H9 (cell line): ENCODE data around the gene ASS1. TPM values are rescaled to one million over a fixed set of nuclear protein-coding genes. Genes with fewer than 3 reads are reported as not detected.

ENCODE experiments used
- DNase-seq: peaks from one replicate; pipeline ENCODE4 v3.0.0-alpha.2; 2017
- H2AFZ ChIP-seq: one replicate; pipeline ENCODE4 v1.6.1; 2013; ENCODE audit warnings: mild to moderate bottlenecking, low read length, control low read depth, moderate library complexity
- H2AK5ac ChIP-seq: 2 replicates; pipeline ENCODE4 v1.6.1; 2013; ENCODE audit warnings: low read length, control low read depth, mixed read lengths; ENCODE audit not compliant: insufficient read length
- H2BK120ac ChIP-seq: one replicate; pipeline ENCODE4 v1.6.1; 2013; ENCODE audit warnings: low read depth, mild to moderate bottlenecking, low read length, control low read depth, inconsistent platforms; ENCODE audit not compliant: poor library complexity, severe bottlenecking
- H2BK12ac ChIP-seq: 2 replicates; pipeline ENCODE4 v1.6.1; 2013; ENCODE audit warnings: low read length, control low read depth, mixed read lengths, low read depth; ENCODE audit not compliant: insufficient read length
- H2BK15ac ChIP-seq: 2 replicates; pipeline ENCODE4 v1.6.1; 2013; ENCODE audit warnings: low read depth, low read length, control low read depth
- H2BK20ac ChIP-seq: one replicate; pipeline ENCODE4 v1.6.1; 2013; ENCODE audit warnings: low read depth, mild to moderate bottlenecking, low read length, control low read depth, inconsistent platforms; ENCODE audit not compliant: poor library complexity, severe bottlenecking
- H2BK5ac ChIP-seq: 2 replicates; pipeline ENCODE4 v1.6.1; 2013; ENCODE audit warnings: low read length, control low read depth, mixed read lengths; ENCODE audit not compliant: insufficient read length
- H3K14ac ChIP-seq: 2 replicates; pipeline ENCODE4 v1.6.1; 2013; ENCODE audit warnings: low read length, control low read depth; ENCODE audit not compliant: insufficient read depth
- H3K18ac ChIP-seq: 2 replicates; pipeline ENCODE4 v1.6.1; 2013; ENCODE audit warnings: low read depth, mild to moderate bottlenecking, mixed read lengths, low read length, control low read depth; ENCODE audit not compliant: insufficient read length
- H3K23ac ChIP-seq: 2 replicates; pipeline ENCODE4 v1.6.1; 2013; ENCODE audit warnings: low read length, control low read depth, mixed read lengths, low read depth; ENCODE audit not compliant: insufficient read length
- H3K23me2 ChIP-seq: 2 replicates; pipeline ENCODE4 v1.6.1; 2013; ENCODE audit warnings: low read depth, mild to moderate bottlenecking, mixed read lengths, low read length, control low read depth; ENCODE audit not compliant: insufficient read length, poor library complexity, severe bottlenecking
- H3K27ac ChIP-seq: 2 replicates; pipeline ENCODE4 v1.5.1; 2013; ENCODE audit warnings: low read length, control low read depth, mixed read lengths, low read depth; ENCODE audit not compliant: insufficient read length
- H3K27me3 ChIP-seq: 2 replicates; pipeline ENCODE4 v1.6.1; 2013; ENCODE audit warnings: low read length, control low read depth, inconsistent platforms; ENCODE audit not compliant: insufficient read depth
- H3K4ac ChIP-seq: 2 replicates; pipeline ENCODE4 v1.6.1; 2013; ENCODE audit warnings: low read depth, mild to moderate bottlenecking, control low read depth, inconsistent platforms, low read length, moderate library complexity
- H3K4me1 ChIP-seq: 2 replicates; pipeline ENCODE4 v1.6.1; 2013; ENCODE audit warnings: low read length, control low read depth, inconsistent platforms; ENCODE audit not compliant: insufficient read depth
- H3K4me2 ChIP-seq: 2 replicates; pipeline ENCODE4 v1.6.1; 2013; ENCODE audit warnings: low read length, control low read depth, mixed read lengths; ENCODE audit not compliant: insufficient read length, insufficient read depth
- H3K56ac ChIP-seq: 2 replicates; pipeline ENCODE4 v1.6.1; 2013; ENCODE audit warnings: low read depth, mild to moderate bottlenecking, mixed read lengths, low read length, control low read depth; ENCODE audit not compliant: insufficient read length
- H3K79me1 ChIP-seq: 2 replicates; pipeline ENCODE4 v1.6.1; 2013; ENCODE audit warnings: low read depth, mild to moderate bottlenecking, moderate library complexity, low read length, control low read depth, inconsistent platforms; ENCODE audit not compliant: insufficient read depth, poor library complexity, severe bottlenecking
- H3K79me2 ChIP-seq: 2 replicates; pipeline ENCODE4 v1.6.1; 2013; ENCODE audit warnings: low read length, control low read depth, inconsistent platforms; ENCODE audit not compliant: insufficient read depth
- H3K9ac ChIP-seq: 2 replicates; pipeline ENCODE4 v1.6.1; 2013; ENCODE audit warnings: low read length, control low read depth, mixed read lengths; ENCODE audit not compliant: insufficient read length; ENCODE audit errors: extremely low read depth
- H3K9me3 ChIP-seq: one replicate; pipeline ENCODE4 v1.6.1; 2013; ENCODE audit warnings: low read depth, low read length, inconsistent platforms; ENCODE audit not compliant: control insufficient read depth
- H3T11ph ChIP-seq: one replicate; pipeline ENCODE4 v1.6.1; 2013; ENCODE audit warnings: mild to moderate bottlenecking, low read length, control low read depth, inconsistent platforms
- H4K20me1 ChIP-seq: one replicate; pipeline ENCODE4 v1.6.1; 2013; ENCODE audit not compliant: control insufficient read depth, insufficient read length, insufficient read depth
- H4K5ac ChIP-seq: 2 replicates; pipeline ENCODE4 v1.6.1; 2013; ENCODE audit warnings: low read depth, mild to moderate bottlenecking, mixed read lengths, low read length, control low read depth; ENCODE audit not compliant: insufficient read length
- H4K8ac ChIP-seq: replicated peaks from 2 replicates; pipeline ENCODE4 v1.6.1; 2013; ENCODE audit warnings: low read length, control low read depth, mixed read lengths, low read depth; ENCODE audit not compliant: insufficient read length
- H4K91ac ChIP-seq: 2 replicates; pipeline ENCODE4 v1.6.1; 2013; ENCODE audit warnings: low read depth, mild to moderate bottlenecking, moderate library complexity, mixed read lengths, low read length, control low read depth; ENCODE audit not compliant: insufficient read length
- H3K27ac Mint-ChIP-seq, 3 experiments: 2 replicates in 2 of 3; 3 replicates in 1 of 3; pipeline ENCODE4 v1.8.0; 2020 to 2021; ENCODE audit warnings: mixed read lengths in 3 of 3, mild to moderate bottlenecking in 1 of 3, moderate library complexity in 1 of 3
- H3K27me3 Mint-ChIP-seq: 2 replicates; pipeline ENCODE4 v1.8.0; 2021; ENCODE audit warnings: low read depth, mild to moderate bottlenecking, moderate library complexity, mixed read lengths
- H3K36me3 Mint-ChIP-seq, 3 experiments: 2 replicates in 2 of 3; 3 replicates in 1 of 3; pipeline ENCODE4 v1.8.0; 2020 to 2021; ENCODE audit warnings: low read depth in 3 of 3, mixed read lengths in 3 of 3; ENCODE audit not compliant: insufficient read depth in 1 of 3
- H3K4me1 Mint-ChIP-seq, 2 experiments: 2 replicates each; pipeline ENCODE4 v1.8.0; 2020; ENCODE audit warnings: mixed read lengths in 2 of 2
- H3K4me3 Mint-ChIP-seq, 2 experiments: 2 replicates in 1 of 2; 3 replicates in 1 of 2; pipeline ENCODE4 v1.8.0; 2020 to 2021; ENCODE audit warnings: mild to moderate bottlenecking in 2 of 2, mixed read lengths in 2 of 2, moderate library complexity in 1 of 2
- H3K9me3 Mint-ChIP-seq, 2 experiments: 2 replicates in 1 of 2; 3 replicates in 1 of 2; pipeline ENCODE4 v1.8.0; 2020; ENCODE audit warnings: mild to moderate bottlenecking in 2 of 2, mixed read lengths in 2 of 2, moderate library complexity in 1 of 2
- WGBS: extraction: QIAGEN DNeasy Blood & Tissue Kit; methylation state at CpG from one replicate; pipeline ENCODE4 v1.1.7; 2013; ENCODE audit warnings: missing lambda C conversion rate, low lambda C conversion rate, mixed read lengths; ENCODE audit not compliant: insufficient read length; ENCODE audit errors: extremely low coverage; 5-methylcytosine and 5-hydroxymethylcytosine counted together
- total RNA-seq: library from RNA; stranded (reverse); gene quantifications from 2 replicates; pipeline ENCODE4 v1.2.1, GENCODE V29; 2021
- TF ChIP-seq, protein P1 (sequence below): fragments of 200-600 bp; sonication (generic); conservative IDR thresholded peaks from 3 replicates; pipeline ENCODE4 v1.8.0; 2021; ENCODE audit warnings: antibody characterized with exemption, mild to moderate bottlenecking

The ASS1 gene
- total RNA-seq, 1 experiment from 2014 or later: 118 TPM

DNA sequence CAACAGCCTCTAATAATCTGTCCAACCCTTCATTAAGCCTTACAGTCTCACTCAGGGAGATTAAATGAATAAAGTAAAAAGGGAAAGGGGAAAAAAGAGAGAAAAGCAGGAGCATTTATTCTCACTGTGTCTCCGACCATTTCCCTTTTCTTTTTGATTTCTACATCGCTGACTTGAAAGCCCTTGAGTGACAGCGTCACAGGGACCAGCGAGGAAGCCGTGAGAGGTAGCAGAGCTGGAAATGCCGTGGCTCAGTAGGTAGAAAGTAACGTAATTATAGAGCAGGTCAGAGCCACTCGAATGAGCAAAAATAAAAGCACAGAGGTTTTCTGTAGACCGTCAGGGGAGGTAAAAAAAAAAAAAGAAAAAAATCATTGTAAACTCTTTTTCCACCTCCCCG is 52.4 kb downstream of the ASS1 start:
- H3K4ac ChIP-seq: no peak overlapping the region
- H3K14ac ChIP-seq: no peak overlapping the region
- H4K8ac ChIP-seq: no peak overlapping the region
- H3K56ac ChIP-seq: no peak overlapping the region
- H3K79me2 ChIP-seq: no peaks in the 10 kb centered on the region
- no peak overlapping the region; a peak in 2 of 7 replicates for H3K27ac Mint-ChIP-seq
- no CpG with 5 or more reads among the region's 10 CpGs for WGBS
- no peak overlapping the region for H3K18ac ChIP-seq
- H2BK15ac ChIP-seq: no peak overlapping the region
- peaks cover 9 to 17% of the 10 kb centered on the region in 2 experiments for H3K4me1 Mint-ChIP-seq
- H3K9me3 ChIP-seq: peaks cover 6% of the 10 kb centered on the region
- no peak overlapping the region for H2BK20ac ChIP-seq
- DNase-seq: no peak
- H3K9me3 Mint-ChIP-seq: peaks cover 5 to 6% of the 10 kb centered on the region in 2 experiments; a peak in 4 of 5 replicates
- peaks cover 22 to 72% (median 49%) of the 10 kb centered on the region in 3 experiments for H3K36me3 Mint-ChIP-seq
- no peaks in the 10 kb centered on the region for H3K23me2 ChIP-seq
- no peak overlapping the region for H3K23ac ChIP-seq
- TF ChIP-seq, protein P1, sequence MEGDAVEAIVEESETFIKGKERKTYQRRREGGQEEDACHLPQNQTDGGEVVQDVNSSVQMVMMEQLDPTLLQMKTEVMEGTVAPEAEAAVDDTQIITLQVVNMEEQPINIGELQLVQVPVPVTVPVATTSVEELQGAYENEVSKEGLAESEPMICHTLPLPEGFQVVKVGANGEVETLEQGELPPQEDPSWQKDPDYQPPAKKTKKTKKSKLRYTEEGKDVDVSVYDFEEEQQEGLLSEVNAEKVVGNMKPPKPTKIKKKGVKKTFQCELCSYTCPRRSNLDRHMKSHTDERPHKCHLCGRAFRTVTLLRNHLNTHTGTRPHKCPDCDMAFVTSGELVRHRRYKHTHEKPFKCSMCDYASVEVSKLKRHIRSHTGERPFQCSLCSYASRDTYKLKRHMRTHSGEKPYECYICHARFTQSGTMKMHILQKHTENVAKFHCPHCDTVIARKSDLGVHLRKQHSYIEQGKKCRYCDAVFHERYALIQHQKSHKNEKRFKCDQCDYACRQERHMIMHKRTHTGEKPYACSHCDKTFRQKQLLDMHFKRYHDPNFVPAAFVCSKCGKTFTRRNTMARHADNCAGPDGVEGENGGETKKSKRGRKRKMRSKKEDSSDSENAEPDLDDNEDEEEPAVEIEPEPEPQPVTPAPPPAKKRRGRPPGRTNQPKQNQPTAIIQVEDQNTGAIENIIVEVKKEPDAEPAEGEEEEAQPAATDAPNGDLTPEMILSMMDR: no peak
- no peak overlapping the region for H3K9ac ChIP-seq
- no peak overlapping the region for H2AK5ac ChIP-seq
- H4K91ac ChIP-seq: no peak overlapping the region
- H3K27me3 Mint-ChIP-seq: peaks cover 2% of the 10 kb centered on the region; the same call in 1 of the 2 replicates
- no peak overlapping the region for H3K4me2 ChIP-seq
- no peak overlapping the region for H2BK120ac ChIP-seq
- H2AFZ ChIP-seq: no peak overlapping the region
- H3K27me3 ChIP-seq: no peaks in the 10 kb centered on the region
- peaks cover 3% of the 10 kb centered on the region for H4K20me1 ChIP-seq
- no peak overlapping the region for H3K4me3 Mint-ChIP-seq
- H3K27ac ChIP-seq: no peak overlapping the region
- H2BK12ac ChIP-seq: no peak overlapping the region
- no peaks in the 10 kb centered on the region for H3K79me1 ChIP-seq
- no peak overlapping the region for H2BK5ac ChIP-seq
- no peaks in the 10 kb centered on the region for H3K4me1 ChIP-seq
- no peak overlapping the region for H4K5ac ChIP-seq
- H3T11ph ChIP-seq: no peak overlapping the region
